Activated T-helper 1 cell treated with Interleukin-2 at 50 U/mL for 16 hours (primary cell): Measurements from ENCODE around the gene SCARB1.

Source experiments
- DNase-seq: peaks from one replicate; pipeline ENCODE4 v3.0.0-alpha.2; 2020; ENCODE audit warnings: low read depth

Gene SCARB1

DNA sequence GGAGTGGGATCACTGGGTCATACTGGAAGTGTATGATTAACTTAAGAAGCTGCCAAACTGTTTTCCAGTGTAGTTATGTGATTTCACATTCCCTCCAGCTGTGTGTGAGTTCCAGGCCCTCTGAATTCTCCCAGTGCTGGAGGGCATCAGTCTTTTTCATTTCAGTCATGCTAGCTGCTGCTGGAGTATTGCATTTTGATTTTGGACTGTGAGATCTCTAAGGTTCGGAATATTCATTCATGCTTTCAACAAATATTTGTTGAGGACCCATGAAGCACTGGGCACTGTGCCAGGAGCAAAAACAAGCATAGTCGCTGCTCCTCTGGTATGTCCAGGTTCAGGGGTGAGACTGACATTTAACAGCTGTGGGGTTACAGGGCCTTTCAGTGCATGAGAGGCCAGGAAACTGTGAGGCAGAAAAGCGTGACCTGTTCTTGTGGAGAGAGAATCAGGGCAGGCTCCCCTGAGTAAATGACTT, 133.2 kb downstream of the SCARB1 start:
- no peak for DNase-seq

DNA sequence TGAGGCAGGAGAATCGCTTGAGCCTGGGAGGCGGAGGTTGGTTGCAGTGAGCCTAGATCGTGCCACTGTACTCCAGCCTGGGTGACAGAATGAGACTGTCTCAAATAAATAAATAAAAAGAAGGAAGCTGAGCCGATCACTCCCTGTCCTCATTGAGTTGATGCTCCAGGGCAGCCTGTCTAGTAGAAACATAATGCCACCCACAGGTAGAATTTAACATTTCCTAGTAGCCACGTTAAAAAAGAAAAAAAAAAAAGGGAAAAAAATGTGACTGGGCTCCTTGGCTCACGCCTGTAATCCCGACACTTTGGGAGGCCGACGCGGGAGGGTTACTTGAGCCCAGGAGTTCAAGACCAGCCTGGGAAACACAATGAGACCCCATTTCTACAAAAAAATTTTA, 135.7 kb downstream of the SCARB1 start:
- DNase-seq = no peak

DNA sequence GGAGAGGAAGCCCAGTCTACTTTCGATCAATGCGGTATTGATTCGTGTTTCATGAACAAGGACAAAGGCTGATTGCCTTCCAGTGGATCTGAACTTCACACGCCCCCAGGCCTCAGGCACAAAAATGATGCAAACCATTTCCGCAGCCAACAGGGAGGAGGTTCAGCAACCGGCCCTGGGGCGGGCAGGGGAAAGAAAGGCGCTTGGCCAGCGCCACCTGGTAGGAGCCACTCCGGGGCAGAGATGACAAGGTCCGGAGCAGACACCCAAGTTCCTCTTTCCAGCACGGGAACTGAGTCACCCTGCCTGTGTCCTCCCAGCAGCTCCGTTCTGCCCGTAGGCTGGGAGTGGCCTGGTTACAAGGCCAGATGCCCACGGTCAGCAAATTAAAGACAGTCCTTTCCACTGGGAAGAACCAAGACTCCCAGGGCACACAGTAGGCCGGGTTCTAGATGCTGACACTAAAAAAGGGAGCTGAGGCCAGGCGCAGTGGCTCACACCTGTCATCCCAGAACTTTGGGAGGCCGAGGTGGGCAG, 136.3 kb downstream of the SCARB1 start:
- DNase-seq = no peak
